HEK293T (cell line): Measurements from ENCODE around the gene ATG13.

Experiments used
- CTCF ChIA-PET: fragments of 350-600 bp; formaldehyde crosslinking; extraction: SDS; loops from one replicate; lab custom pipeline; 2021; ENCODE audit warnings: antibody characterized with exemption, inconsistent platforms; lab: Yijun Ruan, JAX
- POLR2A ChIA-PET: fragments of 350-600 bp; formaldehyde crosslinking; extraction: SDS; loops from one replicate; lab custom pipeline; 2020; ENCODE audit warnings: antibody characterized with exemption, inconsistent platforms; lab: Yijun Ruan, JAX
- DNase-seq: peaks from one replicate; pipeline ENCODE4 v3.0.0; 2012; ENCODE audit warnings: mixed read lengths; ENCODE audit errors: extremely low spot score
- ARNT ChIP-seq: fragments of 450-650 bp; IDR thresholded peaks from 2 replicates; pipeline ENCODE4 v1.6.1; 2017; ENCODE audit warnings: mild to moderate bottlenecking
- BHLHE40 ChIP-seq: fragments of 450-650 bp; IDR thresholded peaks from 2 replicates; pipeline ENCODE4 v1.6.1; 2016; ENCODE audit warnings: mild to moderate bottlenecking, moderate library complexity, borderline replicate concordance
- CTBP1 ChIP-seq: fragments of 450-650 bp; IDR thresholded peaks from 2 replicates; pipeline ENCODE4 v1.6.1; 2016; ENCODE audit warnings: borderline replicate concordance
- ELF4 ChIP-seq: fragments of 450-650 bp; IDR thresholded peaks from 2 replicates; pipeline ENCODE4 v1.6.1; 2017; ENCODE audit warnings: antibody characterized with exemption
- FOXA1 ChIP-seq: fragments of 450-650 bp; IDR thresholded peaks from 2 replicates; pipeline ENCODE4 v1.6.1; 2016; ENCODE audit warnings: mild to moderate bottlenecking
- FOXK2 ChIP-seq: fragments of 450-650 bp; IDR thresholded peaks from 2 replicates; pipeline ENCODE4 v1.6.1; 2016; ENCODE audit warnings: mild to moderate bottlenecking
- FOXM1 ChIP-seq: fragments of 450-650 bp; IDR thresholded peaks from 2 replicates; pipeline ENCODE4 v1.6.1; 2017; ENCODE audit warnings: mild to moderate bottlenecking, borderline replicate concordance
- HDGF ChIP-seq: fragments of 450-650 bp; IDR thresholded peaks from 2 replicates; pipeline ENCODE4 v1.6.1; 2017; ENCODE audit warnings: antibody characterized with exemption, borderline replicate concordance
- L3MBTL2 ChIP-seq: fragments of 450-650 bp; conservative IDR thresholded peaks from 2 replicates; pipeline ENCODE4 v1.6.1; 2016; ENCODE audit warnings: mild to moderate bottlenecking
- LEF1 ChIP-seq: fragments of 450-650 bp; IDR thresholded peaks from 2 replicates; pipeline ENCODE4 v1.6.1; 2017; ENCODE audit warnings: mild to moderate bottlenecking, borderline replicate concordance
- NFRKB ChIP-seq: fragments of 450-650 bp; IDR thresholded peaks from 2 replicates; pipeline ENCODE4 v1.6.1; 2016; ENCODE audit warnings: mild to moderate bottlenecking, moderate library complexity
- PKNOX1 ChIP-seq: fragments of 450-650 bp; IDR thresholded peaks from 2 replicates; pipeline ENCODE4 v1.6.1; 2016
- SP1 ChIP-seq: fragments of 450-650 bp; IDR thresholded peaks from 2 replicates; pipeline ENCODE4 v1.6.1; 2017
- SUZ12 ChIP-seq: fragments of 450-650 bp; IDR thresholded peaks from 2 replicates; pipeline ENCODE4 v1.6.1; 2016; ENCODE audit warnings: mild to moderate bottlenecking
- TARDBP ChIP-seq: fragments of 450-650 bp; IDR thresholded peaks from 2 replicates; pipeline ENCODE4 v1.6.1; 2016
- ZNF384 ChIP-seq: fragments of 450-650 bp; IDR thresholded peaks from 2 replicates; pipeline ENCODE4 v1.6.1; 2016

The ATG13 gene

DNA sequence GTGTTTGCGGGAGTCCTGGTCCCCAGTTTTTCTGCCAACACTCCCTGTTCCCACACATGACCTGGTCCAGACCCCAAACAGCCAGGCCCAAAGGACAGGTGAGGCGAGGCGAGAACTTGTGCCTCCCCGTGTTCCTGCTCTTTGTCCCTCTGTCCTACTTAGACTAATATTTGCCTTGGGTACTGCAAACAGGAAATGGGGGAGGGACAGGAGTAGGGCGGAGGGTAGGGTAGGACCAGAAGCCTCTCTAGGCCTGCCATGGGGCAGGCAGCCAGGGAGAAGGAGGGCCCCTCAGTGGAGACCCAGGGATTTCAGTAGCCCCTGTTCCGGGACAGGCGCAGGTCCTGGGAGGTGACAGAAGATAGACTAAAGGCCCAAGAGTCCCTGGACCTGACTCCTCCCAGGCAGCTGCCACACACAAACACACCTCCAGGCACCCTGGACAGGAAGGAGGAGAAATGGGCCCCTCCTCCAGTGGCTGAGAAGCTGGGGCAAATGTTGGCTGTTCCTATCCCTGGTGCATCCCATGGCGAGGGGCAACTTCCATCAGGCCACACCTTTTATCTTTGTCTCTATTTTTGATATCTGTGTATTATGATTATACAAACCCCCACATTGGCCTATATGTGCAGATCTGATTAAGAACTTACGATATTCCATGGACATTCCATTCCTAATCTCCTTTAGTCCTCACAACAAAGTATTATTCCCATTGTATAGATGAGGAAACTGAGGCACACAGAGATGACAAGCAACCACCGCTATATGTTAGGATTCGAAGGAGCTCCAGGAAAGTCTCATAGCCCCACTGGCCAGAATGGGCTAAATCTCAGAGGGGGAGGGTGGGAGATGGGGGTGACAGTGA is 101.0 kb downstream of the ATG13 start:
- no peak for TF ChIP-seq HDGF
- no peak for TF ChIP-seq PKNOX1
- TF ChIP-seq ELF4, result no peak
- TF ChIP-seq FOXM1, result no peak
- no peak for TF ChIP-seq ARNT
- no peak for TF ChIP-seq CTBP1
- TF ChIP-seq SUZ12, result no peak
- no peak for TF ChIP-seq ZNF384
- no peak for TF ChIP-seq TARDBP
- no peak for TF ChIP-seq L3MBTL2
- TF ChIP-seq NFRKB, result no peak
- TF ChIP-seq SP1, result no peak
- TF ChIP-seq FOXA1, result no peak
- ChIA-PET CTCF (no interaction called here), POLR2A (interaction anchor here (2.4 kb wide), 1 partner anchor 17 kb away, joined by 8 read pairs; the partner anchor contains the start of genes ARHGAP1 and ZNF408)
- no peak for DNase-seq

- no peak for DNase-seq
- TF ChIP-seq FOXK2 (no peak), TARDBP (no peak), SUZ12 (no peak), ZNF384 (no peak), CTBP1 (no peak), FOXA1 (no peak), HDGF (no peak), BHLHE40 (no peak), ARNT (no peak), ELF4 (no peak), SP1 (no peak), LEF1 (no peak), L3MBTL2 (no peak), FOXM1 (no peak), NFRKB (no peak)
- POLR2A ChIA-PET, result interaction anchor here (2.4 kb wide), 1 partner anchor 18 kb away, joined by 8 read pairs; the partner anchor contains the start of genes ARHGAP1 and ZNF408
- CTCF ChIA-PET, result no interaction called here
Measured at GRCh38 chr11:46719048-46719542, 101.7 kb downstream of the ATG13 start, which contains the start of gene F2. TSS of gene F2 (plus strand) at chr11:46719213. CDS start at chr11:46719236, 23 bp downstream.

DNA sequence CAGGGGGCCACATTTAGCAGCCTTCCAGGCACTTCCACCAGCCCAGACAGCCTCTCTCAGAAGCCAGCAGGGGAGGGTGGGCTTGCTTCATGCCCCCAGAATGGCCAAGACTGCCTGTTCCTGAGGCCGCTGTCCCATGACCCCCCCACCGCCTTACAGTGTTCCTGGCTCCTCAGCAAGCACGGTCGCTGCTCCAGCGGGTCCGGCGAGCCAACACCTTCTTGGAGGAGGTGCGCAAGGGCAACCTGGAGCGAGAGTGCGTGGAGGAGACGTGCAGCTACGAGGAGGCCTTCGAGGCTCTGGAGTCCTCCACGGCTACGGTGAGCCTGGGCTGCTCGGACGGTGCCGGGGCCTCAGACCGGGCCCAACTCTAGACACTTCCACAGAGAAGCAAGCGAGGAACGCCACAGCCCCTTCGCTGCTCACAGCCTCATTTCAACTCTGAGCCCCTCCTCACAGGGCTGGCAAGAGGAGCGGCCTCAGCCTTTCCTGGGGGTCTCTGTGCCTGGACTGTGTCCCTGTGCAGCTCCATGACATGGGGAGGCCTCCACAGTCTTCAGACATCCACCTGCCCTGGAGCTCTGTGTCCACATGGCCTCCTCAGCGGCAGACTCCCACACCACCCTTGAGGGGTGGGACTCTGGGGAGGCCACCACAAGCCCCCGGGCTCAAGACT is 102.3 kb downstream of the ATG13 start:
- no peak for DNase-seq
- ChIA-PET POLR2A (interaction anchor here (1.6 to 2.4 kb wide), 2 partner anchors 13 to 19 kb away, joined by 6 to 8 read pairs; partner anchors contain the start of genes ARHGAP1 and ZNF408), CTCF (no interaction called here)
- TF ChIP-seq FOXA1, result no peak
- no peak for TF ChIP-seq L3MBTL2

- ChIA-PET POLR2A (no interaction called here), CTCF (no interaction called here)
- no peak for DNase-seq
- TF ChIP-seq FOXA1 (no peak), ARNT (no peak), TARDBP (no peak), SP1 (no peak), ELF4 (no peak), HDGF (no peak), BHLHE40 (no peak), FOXK2 (no peak), PKNOX1 (no peak), ZNF384 (no peak), LEF1 (no peak)
Measured at GRCh38 chr11:46721286-46721685, 103.9 kb downstream of the ATG13 start.

DNA sequence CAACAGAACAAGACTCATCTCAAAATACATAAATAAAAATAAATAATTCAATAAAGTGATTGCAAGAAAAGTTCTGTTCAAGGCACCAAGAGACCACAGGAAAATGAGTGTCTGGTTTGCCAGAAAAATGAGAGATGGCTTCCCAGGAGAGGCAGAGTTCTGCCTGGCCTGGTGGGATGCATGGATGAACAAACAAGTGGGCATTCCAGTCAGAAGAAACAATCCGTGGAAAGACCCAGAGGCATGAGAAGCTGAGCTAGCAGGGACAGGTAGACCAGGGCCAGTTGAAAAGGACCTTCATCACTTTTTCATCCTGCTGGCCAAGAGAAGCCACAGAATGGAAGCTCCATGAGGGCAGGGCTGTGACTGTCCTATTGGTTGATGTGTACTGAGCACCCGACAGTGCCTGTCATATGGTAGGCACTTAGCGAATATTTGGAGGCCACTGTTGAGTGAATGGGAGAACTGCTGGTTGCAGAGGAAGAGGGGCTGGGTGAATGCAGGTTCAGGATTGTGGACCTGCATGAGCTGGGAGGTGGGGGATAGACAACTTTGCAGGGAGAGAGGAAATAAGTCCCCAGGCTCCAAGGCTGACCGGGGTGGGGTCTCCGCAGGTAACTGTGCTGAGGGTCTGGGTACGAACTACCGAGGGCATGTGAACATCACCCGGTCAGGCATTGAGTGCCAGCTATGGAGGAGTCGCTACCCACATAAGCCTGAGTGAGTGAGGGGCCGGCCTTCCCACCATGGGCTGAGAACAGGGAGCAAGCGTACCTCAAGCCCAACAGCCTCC is 105.4 kb downstream of the ATG13 start:
- no peak for TF ChIP-seq FOXA1
- no peak for TF ChIP-seq ELF4
- no peak for TF ChIP-seq FOXM1
- no peak for TF ChIP-seq PKNOX1
- no peak for TF ChIP-seq LEF1
- POLR2A ChIA-PET, result interaction anchor here (0.9 kb wide), 1 partner anchor 22 kb away, joined by 3 read pairs; the partner anchor contains the start of genes ARHGAP1 and ZNF408
- CTCF ChIA-PET, result no interaction called here
- no peak for DNase-seq
